GM08714 (cell line): ENCODE measurements around the gene TMIGD2.

Source experiments
- H3K4me3 ChIP-seq: fragments of 200-500 bp; sonication (Bioruptor generic); 2 replicates; pipeline ENCODE4 v1.5.1; 2014; ENCODE audit warnings: mild to moderate bottlenecking, low read length, inconsistent platforms
- ZNF274 ChIP-seq: IDR thresholded peaks from 2 replicates; pipeline ENCODE4 v1.6.1; 2012; ENCODE audit warnings: mild to moderate bottlenecking, low read depth, low read length

The TMIGD2 gene

GRCh38 chr19:4313847-4314490 lies 11.8 kb upstream of the TMIGD2 start:
- H3K4me3 ChIP-seq: no peak overlapping the region
- TF ChIP-seq ZNF274: no peak

DNA sequence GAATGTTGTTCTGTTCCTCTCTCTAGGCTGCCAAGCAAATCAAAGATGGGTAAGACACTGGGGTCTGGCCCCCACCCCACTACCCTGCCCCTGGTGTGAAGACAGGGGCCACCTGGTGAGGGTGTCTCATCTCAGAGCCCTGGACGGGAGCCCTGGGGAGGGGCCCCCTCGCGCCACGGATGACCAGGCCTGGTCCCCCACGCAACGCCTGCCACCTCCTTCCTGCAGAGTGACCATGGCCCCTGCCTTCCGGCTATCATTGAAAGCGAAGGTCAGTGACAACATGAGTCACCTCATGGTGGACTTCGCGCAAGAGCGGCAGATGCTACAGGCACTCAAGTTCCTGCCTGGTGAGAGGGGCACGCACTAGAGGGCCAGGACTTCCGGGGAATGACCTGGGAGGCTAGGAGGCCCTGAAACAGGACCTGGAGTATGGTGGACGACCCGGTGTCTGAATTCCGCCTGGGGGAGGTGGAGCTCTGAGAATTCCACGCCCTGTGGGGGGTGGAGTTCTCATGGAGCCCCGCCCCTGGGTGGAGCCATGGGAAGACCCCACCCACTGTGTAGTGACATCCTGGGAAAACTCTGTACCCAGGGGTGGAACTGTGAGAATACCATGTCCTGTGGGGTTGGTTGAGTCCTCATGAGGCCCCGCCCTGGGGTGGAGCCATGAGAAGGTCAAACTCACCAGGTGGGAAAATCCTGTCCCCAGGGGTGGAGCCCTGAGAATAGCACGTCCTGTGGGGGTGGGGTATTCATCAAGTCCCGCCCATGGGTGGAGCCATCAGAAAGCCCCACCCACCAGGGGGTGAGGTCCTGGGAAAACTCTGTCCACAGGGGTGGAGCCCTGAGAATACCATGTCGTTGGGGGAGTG lies 8.3 kb upstream of the TMIGD2 start:
- no peak overlapping the region for H3K4me3 ChIP-seq
- TF ChIP-seq ZNF274: no peak

DNA sequence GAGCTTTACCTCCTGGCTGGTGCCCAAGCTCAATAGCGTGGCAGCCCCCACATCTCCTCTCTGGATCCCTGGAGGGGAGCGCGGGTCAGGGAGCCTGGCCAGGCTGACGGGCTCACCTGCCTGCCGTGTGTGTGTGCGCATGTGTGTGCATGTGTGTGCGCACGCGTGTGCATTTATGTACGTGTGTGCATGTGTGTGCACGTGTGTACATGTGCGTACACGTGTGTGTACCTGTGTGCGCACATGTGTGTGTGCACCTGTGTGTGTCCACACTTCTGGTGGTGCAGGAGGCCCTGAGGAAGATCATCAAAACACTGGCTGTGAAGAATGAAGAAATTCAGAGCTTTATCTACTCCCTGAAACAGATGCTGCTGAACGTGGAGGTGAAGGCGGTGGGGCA lies 3.5 kb upstream of the TMIGD2 start:
- no peak overlapping the region for H3K4me3 ChIP-seq
- TF ChIP-seq ZNF274: no peak

- H3K4me3 ChIP-seq: no peak overlapping the region
- no peak for TF ChIP-seq ZNF274
These were observed 3.0 kb upstream of the TMIGD2 start for GRCh38 chr19:4305257-4305612.

GRCh38 chr19:4304538-4305256 lies 2.5 kb upstream of the TMIGD2 start, which contains the start of gene FSD1:
TSS of gene FSD1 (plus strand) at chr19:4304598. CDS start at chr19:4304747, 149 bp downstream.
- no peak for TF ChIP-seq ZNF274

DNA sequence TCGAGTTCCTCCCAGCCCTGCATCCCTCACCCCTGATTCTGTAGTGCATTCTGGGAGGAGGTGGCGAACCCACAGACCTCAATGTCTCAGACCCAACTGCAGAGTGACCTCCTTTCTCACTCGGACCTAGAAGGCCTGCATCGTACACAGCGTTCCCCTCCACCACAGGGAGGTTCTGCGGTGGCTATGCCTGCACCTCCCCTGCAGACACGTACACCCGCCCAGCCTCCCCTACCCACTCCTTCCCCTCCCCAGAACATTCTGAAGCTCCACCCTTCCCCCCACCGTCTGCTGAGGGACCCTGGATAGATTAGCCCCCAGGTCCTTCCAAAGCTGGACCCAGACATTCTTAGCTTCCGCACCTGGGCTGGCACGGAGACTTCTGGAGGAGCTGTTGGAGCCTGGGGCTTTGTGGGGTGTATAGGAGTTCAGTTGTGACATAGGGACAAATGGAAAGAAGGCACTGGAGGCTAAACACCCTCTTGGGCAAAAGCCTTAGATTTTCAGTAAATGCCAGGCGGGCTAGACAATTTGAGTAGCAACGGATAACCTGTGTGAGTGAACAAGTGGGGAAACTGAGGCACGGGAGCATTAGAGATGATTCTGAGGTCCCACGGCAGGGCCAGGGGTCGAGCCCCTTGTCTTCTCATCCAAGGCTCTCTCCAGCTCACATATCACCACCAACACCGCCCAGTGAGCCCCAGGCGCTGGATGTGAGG lies 1.8 kb upstream of the TMIGD2 start:
- no peak for TF ChIP-seq ZNF274
- H3K4me3 ChIP-seq: no peak overlapping the region

More at GRCh38 chr19:4304538-4305256, 2.5 kb upstream of the TMIGD2 start, which contains the start of gene FSD1:
- H3K4me3 ChIP-seq: no peak within 1 kb of the TSS

DNA sequence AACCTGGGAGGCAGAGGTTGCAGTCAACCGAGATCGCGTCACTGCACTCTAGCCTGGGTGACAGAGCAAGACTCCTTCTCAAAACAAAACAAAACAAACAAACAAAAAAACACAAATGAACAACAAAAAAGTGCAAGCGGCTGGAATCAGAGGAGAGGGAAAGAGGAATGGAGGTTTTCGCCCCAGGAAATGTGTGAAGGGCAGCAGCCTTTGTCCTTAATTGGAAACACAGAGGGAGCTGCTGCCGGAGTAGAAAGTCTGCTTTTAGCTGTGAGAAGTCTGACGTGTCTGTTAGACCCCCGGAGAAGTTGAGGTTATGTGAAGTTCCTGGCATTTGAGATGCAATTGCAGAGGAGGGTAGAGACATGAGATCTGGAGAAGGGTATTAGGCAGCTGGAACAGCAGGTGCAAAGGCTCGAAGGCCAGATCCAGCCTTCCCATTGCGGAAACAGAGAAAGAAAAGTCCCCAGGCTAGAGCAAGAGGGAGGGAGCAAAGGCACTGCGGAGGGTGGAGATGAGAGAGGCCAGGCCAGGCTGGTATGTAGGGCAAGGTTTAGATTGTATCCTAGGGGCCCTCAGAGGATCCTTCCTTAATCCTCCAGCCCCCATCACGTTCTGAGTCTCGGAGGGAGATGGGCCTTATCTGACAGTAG lies 473 bp downstream of the TMIGD2 start:
- H3K4me3 ChIP-seq: no peak overlapping the region
- TF ChIP-seq ZNF274: no peak

GRCh38 chr19:4300589-4300988 lies 1.6 kb downstream of the TMIGD2 start:
- no peak for TF ChIP-seq ZNF274
- H3K4me3 ChIP-seq: no peak overlapping the region

- no peak overlapping the region for H3K4me3 ChIP-seq
- no peak for TF ChIP-seq ZNF274
These were observed 3.2 kb downstream of the TMIGD2 start for GRCh38 chr19:4298810-4299550.

DNA sequence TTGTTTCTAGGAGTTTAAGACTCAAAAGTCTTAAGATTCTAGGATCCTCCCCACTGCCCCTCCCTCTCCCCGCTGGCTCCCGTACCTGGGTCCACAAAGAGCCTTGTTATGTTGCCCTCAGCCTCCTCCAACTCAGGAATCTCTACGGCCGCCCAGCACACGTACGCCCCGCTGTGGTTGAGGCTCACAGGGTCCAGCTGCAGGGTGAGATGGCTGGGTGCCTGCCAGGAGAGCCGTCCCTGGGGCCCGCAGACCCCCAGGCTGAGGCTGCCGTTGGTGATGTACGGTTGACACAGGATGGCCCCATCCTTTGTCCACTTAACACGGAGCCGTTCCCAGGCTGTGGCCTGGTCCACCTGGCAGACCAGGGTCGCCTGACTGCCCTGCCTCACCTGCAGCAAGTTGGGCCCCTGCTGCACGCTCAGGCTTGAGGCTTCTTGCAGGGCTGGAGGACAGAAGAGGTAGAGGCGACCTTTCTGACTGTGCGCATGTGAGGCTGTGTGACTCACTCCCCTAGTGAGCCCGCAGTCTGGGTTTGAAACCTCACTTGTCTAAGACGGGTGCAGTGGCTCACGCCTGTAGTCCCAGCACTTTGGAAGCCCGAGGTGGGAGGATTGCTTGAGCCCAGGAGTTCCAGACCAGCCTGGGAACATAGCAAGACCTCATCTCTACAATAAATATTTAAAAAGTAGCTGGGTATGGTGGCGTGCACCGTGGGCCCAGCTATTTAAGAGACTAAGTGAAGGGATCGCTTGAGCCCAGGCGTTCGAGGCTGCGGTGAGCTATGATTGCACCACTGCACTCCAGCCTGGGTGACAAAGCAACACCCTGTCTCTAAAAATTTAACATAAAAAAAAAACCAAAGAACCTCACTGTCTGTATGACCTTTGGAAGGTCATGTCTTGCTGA lies 4.0 kb downstream of the TMIGD2 start:
- no peak for TF ChIP-seq ZNF274
- no peak overlapping the region for H3K4me3 ChIP-seq

- H3K4me3 ChIP-seq: no peak overlapping the region
- TF ChIP-seq ZNF274: no peak
These were observed 6.0 kb downstream of the TMIGD2 start for GRCh38 chr19:4295972-4296771.
